SK-N-SH (cell line): ENCODE results near the gene OXER1.

Source experiments
- MXI1 ChIP-seq: IDR thresholded peaks from 2 replicates; pipeline ENCODE4 v1.6.1; 2012; ENCODE audit warnings: mild to moderate bottlenecking, low read depth, low read length, improper control_type of control experiment
- POLR2AphosphoS5 ChIP-seq: IDR thresholded peaks from 2 replicates; pipeline ENCODE4 v1.6.1; 2012; ENCODE audit warnings: low read depth, low read length
- YY1 ChIP-seq: IDR thresholded peaks from 2 replicates; pipeline ENCODE4 v1.4.0; 2012; ENCODE audit warnings: low read depth, mild to moderate bottlenecking
- TF ChIP-seq, protein P1 (sequence below): fragments of 200-600 bp; sonication (generic); IDR thresholded peaks from 2 replicates; pipeline ENCODE4 v1.6.1; 2017; ENCODE audit warnings: antibody characterized with exemption, mild to moderate bottlenecking, moderate library complexity
- TF ChIP-seq, protein P2 (sequence below): IDR thresholded peaks from 2 replicates; pipeline ENCODE4 v1.4.0; 2012; ENCODE audit warnings: low read depth
- TF ChIP-seq, protein P3 (sequence below): fragments of 150-350 bp; IDR thresholded peaks from 2 replicates; pipeline ENCODE4 v1.6.1; 2017; ENCODE audit warnings: antibody characterized with exemption, low read length, low read depth, borderline replicate concordance
- TF ChIP-seq, protein P4 (sequence below): fragments of 150-350 bp; IDR thresholded peaks from 2 replicates; pipeline ENCODE4 v1.6.1; 2016; ENCODE audit warnings: mild to moderate bottlenecking, low read depth, low read length

DNA sequence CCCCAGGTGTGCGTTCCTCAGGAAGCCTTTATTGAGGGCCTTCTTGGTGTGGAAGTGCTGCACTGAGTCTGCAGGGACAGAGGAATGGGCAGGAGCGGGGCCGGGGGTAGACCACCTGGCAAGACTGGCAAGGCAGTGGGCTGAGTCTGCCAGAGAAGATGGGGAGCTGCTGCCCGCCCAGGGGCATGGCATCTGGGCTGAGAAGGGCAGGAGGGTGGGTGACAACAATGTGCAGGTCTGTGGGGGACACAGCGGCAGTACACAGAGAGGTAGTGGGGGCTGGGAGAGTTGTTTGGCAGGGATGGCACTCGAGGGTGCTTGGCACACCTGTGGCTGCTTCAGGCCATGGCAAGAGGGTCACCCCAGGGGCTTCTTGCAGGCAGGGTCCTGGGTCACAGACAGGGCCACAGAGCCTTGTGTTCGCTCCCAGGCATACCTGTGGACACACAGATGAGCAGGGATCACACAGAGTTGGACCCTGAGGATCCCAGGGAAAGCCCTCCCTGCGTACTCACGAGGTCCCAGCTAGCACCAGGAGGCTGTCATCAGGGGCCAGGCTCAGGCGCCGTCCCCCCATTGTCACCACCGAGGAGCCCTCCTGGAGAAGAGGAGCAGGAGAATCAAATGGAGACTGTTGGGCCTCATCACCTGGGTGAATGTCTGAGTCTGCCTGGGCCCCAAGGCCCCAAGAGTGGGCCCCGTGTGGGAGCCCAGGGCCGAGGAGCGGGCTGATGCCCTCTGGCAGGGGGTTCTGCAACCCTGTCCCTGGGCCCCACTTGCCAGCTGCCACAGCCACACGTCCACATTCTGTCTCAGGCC, 3.4 kb upstream of the OXER1 start:
- TF ChIP-seq, protein P1, sequence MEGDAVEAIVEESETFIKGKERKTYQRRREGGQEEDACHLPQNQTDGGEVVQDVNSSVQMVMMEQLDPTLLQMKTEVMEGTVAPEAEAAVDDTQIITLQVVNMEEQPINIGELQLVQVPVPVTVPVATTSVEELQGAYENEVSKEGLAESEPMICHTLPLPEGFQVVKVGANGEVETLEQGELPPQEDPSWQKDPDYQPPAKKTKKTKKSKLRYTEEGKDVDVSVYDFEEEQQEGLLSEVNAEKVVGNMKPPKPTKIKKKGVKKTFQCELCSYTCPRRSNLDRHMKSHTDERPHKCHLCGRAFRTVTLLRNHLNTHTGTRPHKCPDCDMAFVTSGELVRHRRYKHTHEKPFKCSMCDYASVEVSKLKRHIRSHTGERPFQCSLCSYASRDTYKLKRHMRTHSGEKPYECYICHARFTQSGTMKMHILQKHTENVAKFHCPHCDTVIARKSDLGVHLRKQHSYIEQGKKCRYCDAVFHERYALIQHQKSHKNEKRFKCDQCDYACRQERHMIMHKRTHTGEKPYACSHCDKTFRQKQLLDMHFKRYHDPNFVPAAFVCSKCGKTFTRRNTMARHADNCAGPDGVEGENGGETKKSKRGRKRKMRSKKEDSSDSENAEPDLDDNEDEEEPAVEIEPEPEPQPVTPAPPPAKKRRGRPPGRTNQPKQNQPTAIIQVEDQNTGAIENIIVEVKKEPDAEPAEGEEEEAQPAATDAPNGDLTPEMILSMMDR: no peak
- TF ChIP-seq, protein P2, sequence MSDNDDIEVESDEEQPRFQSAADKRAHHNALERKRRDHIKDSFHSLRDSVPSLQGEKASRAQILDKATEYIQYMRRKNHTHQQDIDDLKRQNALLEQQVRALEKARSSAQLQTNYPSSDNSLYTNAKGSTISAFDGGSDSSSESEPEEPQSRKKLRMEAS: no peak
- TF ChIP-seq, protein P3, sequence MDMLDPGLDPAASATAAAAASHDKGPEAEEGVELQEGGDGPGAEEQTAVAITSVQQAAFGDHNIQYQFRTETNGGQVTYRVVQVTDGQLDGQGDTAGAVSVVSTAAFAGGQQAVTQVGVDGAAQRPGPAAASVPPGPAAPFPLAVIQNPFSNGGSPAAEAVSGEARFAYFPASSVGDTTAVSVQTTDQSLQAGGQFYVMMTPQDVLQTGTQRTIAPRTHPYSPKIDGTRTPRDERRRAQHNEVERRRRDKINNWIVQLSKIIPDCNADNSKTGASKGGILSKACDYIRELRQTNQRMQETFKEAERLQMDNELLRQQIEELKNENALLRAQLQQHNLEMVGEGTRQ: no peak
- TF ChIP-seq POLR2AphosphoS5 (no peak), MXI1 (no peak), YY1 (no peak)
- TF ChIP-seq, protein P4, sequence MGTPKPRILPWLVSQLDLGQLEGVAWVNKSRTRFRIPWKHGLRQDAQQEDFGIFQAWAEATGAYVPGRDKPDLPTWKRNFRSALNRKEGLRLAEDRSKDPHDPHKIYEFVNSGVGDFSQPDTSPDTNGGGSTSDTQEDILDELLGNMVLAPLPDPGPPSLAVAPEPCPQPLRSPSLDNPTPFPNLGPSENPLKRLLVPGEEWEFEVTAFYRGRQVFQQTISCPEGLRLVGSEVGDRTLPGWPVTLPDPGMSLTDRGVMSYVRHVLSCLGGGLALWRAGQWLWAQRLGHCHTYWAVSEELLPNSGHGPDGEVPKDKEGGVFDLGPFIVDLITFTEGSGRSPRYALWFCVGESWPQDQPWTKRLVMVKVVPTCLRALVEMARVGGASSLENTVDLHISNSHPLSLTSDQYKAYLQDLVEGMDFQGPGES: no peak
